Measurements from ENCODE around the gene RSPH1.

GRCh38 chr21:42512346-42513034 is 16.5 kb upstream of the RSPH1 start:
- TF ChIP-seq CTCF (IDR thresholded peaks at IDR 0.05) (no peak), POLR2A (IDR thresholded peaks at IDR 0.05) (no peak), POLR2AphosphoS5 (IDR thresholded peaks at IDR 0.05) (no peak), EP300 (IDR thresholded peaks at IDR 0.05; ENCODE audit: low read depth) (no peak)

Measured in transverse colon (tissue), 4 donors.